ENCODE results near the gene RECQL5. TPM values are rescaled to one million over a fixed set of nuclear protein-coding genes. Genes with fewer than 3 reads are reported as not detected.
A peak's percentile ranks its signal among the peaks of the same experiment; 100 is the strongest.

RECQL5 gene
- total RNA-seq, 1 donor from 2014 or later, result 49.8 TPM

GRCh38 chr17:75589919-75590303 lies 77.0 kb downstream of the RECQL5 start:
- Mint-ChIP-seq H3K27me3 (ENCODE audit: unreplicated experiment) (peaks cover 8% of the 10 kb centered on the region), H3K36me3 (ENCODE audit: unreplicated experiment) (peaks cover 4% of the 10 kb centered on the region), H3K4me1 (ENCODE audit: low read depth, unreplicated experiment) (no peaks in the 10 kb centered on the region), H3K9me3 (ENCODE audit: unreplicated experiment) (peaks cover 7% of the 10 kb centered on the region), H3K27ac (ENCODE audit: unreplicated experiment) (no peak overlapping the region), H3K4me3 (ENCODE audit: unreplicated experiment) (no peak overlapping the region)
- DNase-seq, result no peak
- TF ChIP-seq CTCF (IDR thresholded peaks at IDR 0.05; ENCODE audit: partially characterized antibody, unreplicated experiment), result no peak

GRCh38 chr17:75589012-75589918 lies 77.7 kb downstream of the RECQL5 start:
- no peak overlapping the region for H3K27ac Mint-ChIP-seq (ENCODE audit: unreplicated experiment)
- TF ChIP-seq CTCF (IDR thresholded peaks at IDR 0.05; ENCODE audit: partially characterized antibody, unreplicated experiment), result peak; percentile 74
- peaks cover 8% of the 10 kb centered on the region for H3K27me3 Mint-ChIP-seq (ENCODE audit: unreplicated experiment)
- H3K4me1 Mint-ChIP-seq (ENCODE audit: low read depth, unreplicated experiment), result no peaks in the 10 kb centered on the region
- peaks cover 7% of the 10 kb centered on the region for H3K9me3 Mint-ChIP-seq (ENCODE audit: unreplicated experiment)
- peak overlapping the region; percentile 30 for H3K4me3 Mint-ChIP-seq (ENCODE audit: unreplicated experiment)
- H3K36me3 Mint-ChIP-seq (ENCODE audit: unreplicated experiment), result peaks cover 4% of the 10 kb centered on the region
- peak; percentile 97 for DNase-seq

GRCh38 chr17:75588596-75589011 lies 78.3 kb downstream of the RECQL5 start:
- Mint-ChIP-seq H3K36me3 (ENCODE audit: unreplicated experiment) (peaks cover 4% of the 10 kb centered on the region), H3K27ac (ENCODE audit: unreplicated experiment) (no peak overlapping the region), H3K4me1 (ENCODE audit: low read depth, unreplicated experiment) (no peaks in the 10 kb centered on the region), H3K4me3 (ENCODE audit: unreplicated experiment) (no peak overlapping the region), H3K27me3 (ENCODE audit: unreplicated experiment) (peaks cover 6% of the 10 kb centered on the region), H3K9me3 (ENCODE audit: unreplicated experiment) (peaks cover 7% of the 10 kb centered on the region)
- TF ChIP-seq CTCF (IDR thresholded peaks at IDR 0.05; ENCODE audit: partially characterized antibody, unreplicated experiment), result no peak
- peak; percentile 43 for DNase-seq

GRCh38 chr17:75587675-75588595 lies 79.0 kb downstream of the RECQL5 start, which contains the start of gene MYO15B:
TSS of gene MYO15B (plus strand) at chr17:75587800. CDS start at chr17:75588058, 258 bp downstream.
- Mint-ChIP-seq H3K4me3 (ENCODE audit: unreplicated experiment) (peak within 1 kb of the TSS; percentile 69), H3K27me3 (ENCODE audit: unreplicated experiment) (peaks cover 6% of the 10 kb centered on the region), H3K4me1 (ENCODE audit: low read depth, unreplicated experiment) (no peaks in the 10 kb centered on the region), H3K27ac (ENCODE audit: unreplicated experiment) (no peak within 1 kb of the TSS), H3K9me3 (ENCODE audit: unreplicated experiment) (peaks cover 7% of the 10 kb centered on the region), H3K36me3 (ENCODE audit: unreplicated experiment) (peaks cover 4% of the 10 kb centered on the region)
- TF ChIP-seq CTCF (IDR thresholded peaks at IDR 0.05; ENCODE audit: partially characterized antibody, unreplicated experiment), result peak; percentile 14
- peak; percentile 74 for DNase-seq
